H9 (cell line): Measurements from ENCODE around the gene ZIK1. TPM values are rescaled to one million over a fixed set of nuclear protein-coding genes. Genes with fewer than 3 reads are reported as not detected.

ENCODE experiments used
- DNase-seq: peaks from one replicate; pipeline ENCODE4 v3.0.0-alpha.2; 2017
- H2AFZ ChIP-seq: one replicate; pipeline ENCODE4 v1.6.1; 2013; ENCODE audit warnings: mild to moderate bottlenecking, low read length, control low read depth, moderate library complexity
- H2AK5ac ChIP-seq: 2 replicates; pipeline ENCODE4 v1.6.1; 2013; ENCODE audit warnings: low read length, control low read depth, mixed read lengths; ENCODE audit not compliant: insufficient read length
- H2BK120ac ChIP-seq: one replicate; pipeline ENCODE4 v1.6.1; 2013; ENCODE audit warnings: low read depth, mild to moderate bottlenecking, low read length, control low read depth, inconsistent platforms; ENCODE audit not compliant: poor library complexity, severe bottlenecking
- H2BK12ac ChIP-seq: 2 replicates; pipeline ENCODE4 v1.6.1; 2013; ENCODE audit warnings: low read length, control low read depth, mixed read lengths, low read depth; ENCODE audit not compliant: insufficient read length
- H2BK15ac ChIP-seq: 2 replicates; pipeline ENCODE4 v1.6.1; 2013; ENCODE audit warnings: low read depth, low read length, control low read depth
- H2BK20ac ChIP-seq: one replicate; pipeline ENCODE4 v1.6.1; 2013; ENCODE audit warnings: low read depth, mild to moderate bottlenecking, low read length, control low read depth, inconsistent platforms; ENCODE audit not compliant: poor library complexity, severe bottlenecking
- H2BK5ac ChIP-seq: 2 replicates; pipeline ENCODE4 v1.6.1; 2013; ENCODE audit warnings: low read length, control low read depth, mixed read lengths; ENCODE audit not compliant: insufficient read length
- H3K14ac ChIP-seq: 2 replicates; pipeline ENCODE4 v1.6.1; 2013; ENCODE audit warnings: low read length, control low read depth; ENCODE audit not compliant: insufficient read depth
- H3K18ac ChIP-seq: 2 replicates; pipeline ENCODE4 v1.6.1; 2013; ENCODE audit warnings: low read depth, mild to moderate bottlenecking, mixed read lengths, low read length, control low read depth; ENCODE audit not compliant: insufficient read length
- H3K23ac ChIP-seq: 2 replicates; pipeline ENCODE4 v1.6.1; 2013; ENCODE audit warnings: low read length, control low read depth, mixed read lengths, low read depth; ENCODE audit not compliant: insufficient read length
- H3K23me2 ChIP-seq: 2 replicates; pipeline ENCODE4 v1.6.1; 2013; ENCODE audit warnings: low read depth, mild to moderate bottlenecking, mixed read lengths, low read length, control low read depth; ENCODE audit not compliant: insufficient read length, poor library complexity, severe bottlenecking
- H3K27ac ChIP-seq: 2 replicates; pipeline ENCODE4 v1.5.1; 2013; ENCODE audit warnings: low read length, control low read depth, mixed read lengths, low read depth; ENCODE audit not compliant: insufficient read length
- H3K27me3 ChIP-seq: 2 replicates; pipeline ENCODE4 v1.6.1; 2013; ENCODE audit warnings: low read length, control low read depth, inconsistent platforms; ENCODE audit not compliant: insufficient read depth
- H3K4ac ChIP-seq: 2 replicates; pipeline ENCODE4 v1.6.1; 2013; ENCODE audit warnings: low read depth, mild to moderate bottlenecking, control low read depth, inconsistent platforms, low read length, moderate library complexity
- H3K4me1 ChIP-seq: 2 replicates; pipeline ENCODE4 v1.6.1; 2013; ENCODE audit warnings: low read length, control low read depth, inconsistent platforms; ENCODE audit not compliant: insufficient read depth
- H3K4me2 ChIP-seq: 2 replicates; pipeline ENCODE4 v1.6.1; 2013; ENCODE audit warnings: low read length, control low read depth, mixed read lengths; ENCODE audit not compliant: insufficient read length, insufficient read depth
- H3K56ac ChIP-seq: 2 replicates; pipeline ENCODE4 v1.6.1; 2013; ENCODE audit warnings: low read depth, mild to moderate bottlenecking, mixed read lengths, low read length, control low read depth; ENCODE audit not compliant: insufficient read length
- H3K79me1 ChIP-seq: 2 replicates; pipeline ENCODE4 v1.6.1; 2013; ENCODE audit warnings: low read depth, mild to moderate bottlenecking, moderate library complexity, low read length, control low read depth, inconsistent platforms; ENCODE audit not compliant: insufficient read depth, poor library complexity, severe bottlenecking
- H3K79me2 ChIP-seq: 2 replicates; pipeline ENCODE4 v1.6.1; 2013; ENCODE audit warnings: low read length, control low read depth, inconsistent platforms; ENCODE audit not compliant: insufficient read depth
- H3K9ac ChIP-seq: 2 replicates; pipeline ENCODE4 v1.6.1; 2013; ENCODE audit warnings: low read length, control low read depth, mixed read lengths; ENCODE audit not compliant: insufficient read length; ENCODE audit errors: extremely low read depth
- H3K9me3 ChIP-seq: one replicate; pipeline ENCODE4 v1.6.1; 2013; ENCODE audit warnings: low read depth, low read length, inconsistent platforms; ENCODE audit not compliant: control insufficient read depth
- H3T11ph ChIP-seq: one replicate; pipeline ENCODE4 v1.6.1; 2013; ENCODE audit warnings: mild to moderate bottlenecking, low read length, control low read depth, inconsistent platforms
- H4K20me1 ChIP-seq: one replicate; pipeline ENCODE4 v1.6.1; 2013; ENCODE audit not compliant: control insufficient read depth, insufficient read length, insufficient read depth
- H4K5ac ChIP-seq: 2 replicates; pipeline ENCODE4 v1.6.1; 2013; ENCODE audit warnings: low read depth, mild to moderate bottlenecking, mixed read lengths, low read length, control low read depth; ENCODE audit not compliant: insufficient read length
- H4K8ac ChIP-seq: replicated peaks from 2 replicates; pipeline ENCODE4 v1.6.1; 2013; ENCODE audit warnings: low read length, control low read depth, mixed read lengths, low read depth; ENCODE audit not compliant: insufficient read length
- H4K91ac ChIP-seq: 2 replicates; pipeline ENCODE4 v1.6.1; 2013; ENCODE audit warnings: low read depth, mild to moderate bottlenecking, moderate library complexity, mixed read lengths, low read length, control low read depth; ENCODE audit not compliant: insufficient read length
- H3K27ac Mint-ChIP-seq, 3 experiments: 2 replicates in 2 of 3; 3 replicates in 1 of 3; pipeline ENCODE4 v1.8.0; 2020 to 2021; ENCODE audit warnings: mixed read lengths in 3 of 3, mild to moderate bottlenecking in 1 of 3, moderate library complexity in 1 of 3
- H3K27me3 Mint-ChIP-seq: 2 replicates; pipeline ENCODE4 v1.8.0; 2021; ENCODE audit warnings: low read depth, mild to moderate bottlenecking, moderate library complexity, mixed read lengths
- H3K36me3 Mint-ChIP-seq, 3 experiments: 2 replicates in 2 of 3; 3 replicates in 1 of 3; pipeline ENCODE4 v1.8.0; 2020 to 2021; ENCODE audit warnings: low read depth in 3 of 3, mixed read lengths in 3 of 3; ENCODE audit not compliant: insufficient read depth in 1 of 3
- H3K4me1 Mint-ChIP-seq, 2 experiments: 2 replicates each; pipeline ENCODE4 v1.8.0; 2020; ENCODE audit warnings: mixed read lengths in 2 of 2
- H3K4me3 Mint-ChIP-seq, 2 experiments: 2 replicates in 1 of 2; 3 replicates in 1 of 2; pipeline ENCODE4 v1.8.0; 2020 to 2021; ENCODE audit warnings: mild to moderate bottlenecking in 2 of 2, mixed read lengths in 2 of 2, moderate library complexity in 1 of 2
- H3K9me3 Mint-ChIP-seq, 2 experiments: 2 replicates in 1 of 2; 3 replicates in 1 of 2; pipeline ENCODE4 v1.8.0; 2020; ENCODE audit warnings: mild to moderate bottlenecking in 2 of 2, mixed read lengths in 2 of 2, moderate library complexity in 1 of 2
- CTCF ChIP-seq: fragments of 200-600 bp; sonication (generic); conservative IDR thresholded peaks from 3 replicates; pipeline ENCODE4 v1.8.0; 2021; ENCODE audit warnings: antibody characterized with exemption, mild to moderate bottlenecking
- WGBS: extraction: QIAGEN DNeasy Blood & Tissue Kit; methylation state at CpG from one replicate; pipeline ENCODE4 v1.1.7; 2013; ENCODE audit warnings: missing lambda C conversion rate, low lambda C conversion rate, mixed read lengths; ENCODE audit not compliant: insufficient read length; ENCODE audit errors: extremely low coverage; 5-methylcytosine and 5-hydroxymethylcytosine counted together
- total RNA-seq: library from RNA; stranded (reverse); gene quantifications from 2 replicates; pipeline ENCODE4 v1.2.1, GENCODE V29; 2021

The ZIK1 gene
- total RNA-seq, 1 experiment from 2014 or later: 27.8 TPM

DNA sequence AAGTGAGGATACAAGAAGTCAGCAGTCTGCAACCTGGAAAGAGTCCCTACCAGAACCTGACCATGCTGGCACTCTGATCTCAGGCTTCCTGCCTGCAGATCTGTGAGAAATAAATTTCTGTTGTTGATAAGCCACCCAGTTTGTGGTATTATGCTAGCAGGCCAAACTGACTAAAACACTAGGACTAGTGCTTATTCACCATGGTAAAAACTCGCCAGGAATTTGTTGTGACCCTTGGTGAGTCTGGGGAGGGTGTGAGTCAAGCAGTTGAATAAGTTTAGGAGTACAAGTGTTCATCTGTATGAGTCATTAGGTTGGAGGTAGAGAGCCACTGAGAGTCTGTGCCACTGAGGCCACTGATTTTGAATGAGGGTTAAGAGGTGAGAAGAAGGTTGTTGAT lies 3.6 kb downstream of the ZIK1 start:
- Histone ChIP-seq H2BK15ac (no peak overlapping the region), H3K18ac (no peak overlapping the region), H3K23me2 (peaks cover 9% of the 10 kb centered on the region), H3K56ac (no peak overlapping the region), H3T11ph (no peak overlapping the region), H2AK5ac (no peak overlapping the region), H2BK5ac (no peak overlapping the region), H4K20me1 (no peaks in the 10 kb centered on the region), H2BK12ac (no peak overlapping the region), H2BK20ac (no peak overlapping the region), H3K4ac (no peak overlapping the region), H3K4me1 (peaks cover 6% of the 10 kb centered on the region), H3K14ac (no peak overlapping the region), H3K9me3 (peaks cover 45% of the 10 kb centered on the region), H3K79me2 (peaks cover 14% of the 10 kb centered on the region), H3K79me1 (peaks cover 11% of the 10 kb centered on the region), H3K27ac (no peak overlapping the region), H2BK120ac (no peak overlapping the region), H2AFZ (no peak overlapping the region), H3K23ac (no peak overlapping the region), H3K27me3 (no peaks in the 10 kb centered on the region), H3K4me2 (no peak overlapping the region), H4K8ac (no peak overlapping the region), H3K9ac (no peak overlapping the region), H4K91ac (no peak overlapping the region), H4K5ac (no peak overlapping the region)
- no peak for TF ChIP-seq CTCF
- H3K9me3 Mint-ChIP-seq: peaks cover 88 to 92% of the 10 kb centered on the region in 2 experiments
- peaks cover 0 to 10% of the 10 kb centered on the region in 2 experiments; a peak in 2 of 4 replicates for H3K4me1 Mint-ChIP-seq
- H3K27ac Mint-ChIP-seq: no peak overlapping the region
- WGBS: no CpG with 5 or more reads among the region's 1 CpG
- no peak for DNase-seq
- no peak overlapping the region; a peak in 1 of 5 replicates for H3K4me3 Mint-ChIP-seq
- peaks cover 12% of the 10 kb centered on the region for H3K27me3 Mint-ChIP-seq
- peaks cover 85 to 88% (median 87%) of the 10 kb centered on the region in 3 experiments for H3K36me3 Mint-ChIP-seq
